HCT116 (cell line): Measurements from ENCODE around the gene MTRF1L. TPM values are rescaled to one million over a fixed set of nuclear protein-coding genes. Genes with fewer than 3 reads are reported as not detected.

ENCODE experiments used
- ATAC-seq: fragments of 200-7000 bp; cut with Tn5 transposase; 2 replicates; pipeline ENCODE4 v1.9.1; 2020; ENCODE audit warnings: mild to moderate bottlenecking, moderate library complexity
- BruUV-seq: library from RNA; stranded (reverse); fragments of 400-500 nt; replicated peaks from 2 replicates; lab custom pipeline; 2021; lab: Mats Ljungman, UMichigan
- CTCF ChIA-PET: fragments of 300-600 bp; sonication (Branson Sonifier 250); formaldehyde crosslinking; loops from one replicate; lab custom pipeline; 2021; ENCODE audit warnings: antibody characterized with exemption; lab: Charles Lee
- POLR2A ChIA-PET: fragments of 300-600, 350-600 bp; sonication (Branson Sonifier 250); formaldehyde crosslinking; loops from one replicate; lab custom pipeline; 2021; ENCODE audit warnings: antibody characterized with exemption; lab: Charles Lee
- RAD21 ChIA-PET, 2 experiments: fragments of 300-600 bp; sonication (Branson Sonifier 250); formaldehyde crosslinking; loops; one replicate each; lab custom pipeline; 2023; ENCODE audit warnings: low total read pairs in 2 of 2; ENCODE audit not compliant: uncharacterized antibody in 2 of 2, unreplicated experiment in 2 of 2, low non-redundant PET in 1 of 2; lab: Charles Lee
- DNase-seq: peaks from one replicate; pipeline ENCODE4 v3.0.0-alpha.2; 2010; ENCODE audit warnings: low read depth, low spot score
- H2AFZ ChIP-seq: fragments of 200-600 bp; shearing (Covaris generic), sonication (generic); 2 replicates; pipeline ENCODE4 v1.6.1; 2017; ENCODE audit warnings: low read depth, mixed run types, mixed read lengths, antibody characterized with exemption, low read length; ENCODE audit not compliant: poor library complexity, severe bottlenecking
- H3K27ac ChIP-seq: 2 replicates; pipeline ENCODE4 v1.5.1; 2012; ENCODE audit warnings: low read depth, low read length
- H3K27me3 ChIP-seq: fragments of 200-600 bp; sonication (generic); 2 replicates; pipeline ENCODE4 v1.6.1; 2016; ENCODE audit warnings: mixed run types, low read length, mixed read lengths; ENCODE audit not compliant: insufficient read depth
- H3K36me3 ChIP-seq, 2 experiments: fragments of 200-500 bp in 1 of 2; fragments of 200-600 bp in 1 of 2; sonication (Bioruptor generic) in 1 of 2; sonication (generic) in 1 of 2; 2 replicates each; pipeline versions ENCODE4 v1.5.1 to v1.6.1; 2014 to 2016; ENCODE audit warnings: low read length in 2 of 2, inconsistent platforms in 1 of 2, mixed read lengths in 1 of 2, mixed run types in 1 of 2; ENCODE audit not compliant: insufficient read depth in 2 of 2, control insufficient read depth in 1 of 2
- H3K4me1 ChIP-seq, 2 experiments: fragments of 200-600 bp in 1 of 2; sonication (generic) in 1 of 2; 2 replicates each; pipeline versions ENCODE4 v1.5.1 to v1.6.1; 2012 to 2017; ENCODE audit warnings: low read length in 2 of 2, inconsistent platforms in 1 of 2, mild to moderate bottlenecking in 1 of 2, mixed read lengths in 1 of 2, mixed run types in 1 of 2, moderate library complexity in 1 of 2; ENCODE audit not compliant: insufficient read depth in 2 of 2, control insufficient read depth in 1 of 2
- H3K4me2 ChIP-seq: fragments of 200-600 bp; sonication (generic); 2 replicates; pipeline ENCODE4 v1.6.1; 2017; ENCODE audit warnings: mixed run types, low read length, mixed read lengths
- H3K4me3 ChIP-seq, 2 experiments: fragments of 200-600 bp in 1 of 2; sonication (generic) in 1 of 2; replicated peaks in 1 of 2; 2 replicates each; pipeline ENCODE4 v1.5.1; 2011 to 2016; ENCODE audit warnings: low read length in 2 of 2, control low read depth in 1 of 2, low read depth in 1 of 2, mild to moderate bottlenecking in 1 of 2, mixed read lengths in 1 of 2, mixed run types in 1 of 2
- H3K79me2 ChIP-seq: fragments of 200-600 bp; sonication (generic); 2 replicates; pipeline ENCODE4 v1.6.1; 2017; ENCODE audit warnings: mild to moderate bottlenecking, mixed run types, low read length, moderate library complexity, mixed read lengths; ENCODE audit not compliant: insufficient read depth
- H3K9ac ChIP-seq: fragments of 200-600 bp; sonication (generic); 2 replicates; pipeline ENCODE4 v1.6.1; 2016; ENCODE audit warnings: low read length, mixed read lengths
- H3K9me2 ChIP-seq: fragments of 200-600 bp; sonication (generic), shearing (Covaris generic); 2 replicates; pipeline ENCODE4 v1.6.1; 2017; ENCODE audit warnings: mixed run types, mild to moderate bottlenecking, moderate library complexity; ENCODE audit not compliant: insufficient read depth
- H3K9me3 ChIP-seq, 2 experiments: fragments of 200-500 bp in 1 of 2; fragments of 200-600 bp in 1 of 2; sonication (Bioruptor generic) in 1 of 2; sonication (generic) in 1 of 2; 2 replicates each; pipeline ENCODE4 v1.6.1; 2014 to 2017; ENCODE audit warnings: low read length in 2 of 2, mixed read lengths in 2 of 2, inconsistent platforms in 1 of 2, low read depth in 1 of 2, mild to moderate bottlenecking in 1 of 2, mixed run types in 1 of 2, moderate library complexity in 1 of 2; ENCODE audit not compliant: control insufficient read depth in 1 of 2, insufficient read depth in 1 of 2
- H4K20me1 ChIP-seq: fragments of 200-600 bp; sonication (generic), shearing (Covaris generic); 2 replicates; pipeline ENCODE4 v1.6.1; 2017; ENCODE audit warnings: mixed run types, mild to moderate bottlenecking, moderate library complexity; ENCODE audit not compliant: insufficient read depth
- CEBPB ChIP-seq: IDR thresholded peaks from 2 replicates; pipeline ENCODE4 v1.6.1; 2012; ENCODE audit warnings: low read depth
- ELF1 ChIP-seq: IDR thresholded peaks from 2 replicates; pipeline ENCODE4 v1.6.1; 2012; ENCODE audit warnings: low read depth, borderline replicate concordance
- EZH2 ChIP-seq: fragments of 200-600 bp; sonication (generic); IDR thresholded peaks from 2 replicates; pipeline ENCODE4 v1.6.1; 2017; ENCODE audit warnings: antibody characterized with exemption, mixed run types
- FOSL1 ChIP-seq: IDR thresholded peaks from 2 replicates; pipeline ENCODE4 v1.6.1; 2012; ENCODE audit warnings: low read depth
- JUND ChIP-seq: IDR thresholded peaks from 2 replicates; pipeline ENCODE4 v1.6.1; 2012
- RAD21 ChIP-seq: IDR thresholded peaks from 2 replicates; pipeline ENCODE4 v1.6.1; 2012; ENCODE audit warnings: low read depth, mild to moderate bottlenecking
- SP1 ChIP-seq: IDR thresholded peaks from 2 replicates; pipeline ENCODE4 v1.6.1; 2012; ENCODE audit warnings: low read depth
- TCF7L2 ChIP-seq: IDR thresholded peaks from 2 replicates; pipeline ENCODE4 v1.7.0; 2011; ENCODE audit warnings: borderline replicate concordance, inconsistent platforms; ENCODE audit not compliant: insufficient read depth, insufficient read length; ENCODE audit errors: extremely low read depth
- YY1 ChIP-seq: IDR thresholded peaks from 2 replicates; pipeline ENCODE4 v1.6.1; 2011; ENCODE audit warnings: low read length, low read depth, moderate library complexity, mild to moderate bottlenecking; ENCODE audit not compliant: insufficient replicate concordance; ENCODE audit errors: extremely low read depth
- ZFX ChIP-seq: fragments of 450-650 bp; IDR thresholded peaks from 2 replicates; pipeline ENCODE4 v1.6.1; 2017
- ZNF274 ChIP-seq: fragments of 200-500 bp; sonication (Bioruptor generic); IDR thresholded peaks from 2 replicates; pipeline ENCODE4 v1.6.1; 2014; ENCODE audit warnings: mild to moderate bottlenecking, low read depth, low read length, inconsistent platforms
- intact Hi-C: fragments of 100-400 bp; cut with micrococcal nuclease; formaldehyde crosslinking; loops from 2 replicates; pipeline ENCODE4 v1.10.0; 2022
- total RNA-seq: library from RNA; stranded (reverse); gene quantifications from one replicate; pipeline ENCODE4 v1.2.1, GENCODE V29; 2021; ENCODE audit not compliant: unreplicated experiment
- TF ChIP-seq, protein P1 (sequence below): IDR thresholded peaks from 2 replicates; pipeline ENCODE4 v1.6.1; 2012
- TF ChIP-seq, protein P2 (sequence below): IDR thresholded peaks from 2 replicates; pipeline ENCODE4 v1.6.1; 2011; ENCODE audit warnings: mild to moderate bottlenecking, low read length, moderate library complexity; ENCODE audit not compliant: insufficient replicate concordance; ENCODE audit errors: extremely low read depth

Gene MTRF1L
- total RNA-seq, 1 experiment from 2014 or later: 26.2 TPM

DNA sequence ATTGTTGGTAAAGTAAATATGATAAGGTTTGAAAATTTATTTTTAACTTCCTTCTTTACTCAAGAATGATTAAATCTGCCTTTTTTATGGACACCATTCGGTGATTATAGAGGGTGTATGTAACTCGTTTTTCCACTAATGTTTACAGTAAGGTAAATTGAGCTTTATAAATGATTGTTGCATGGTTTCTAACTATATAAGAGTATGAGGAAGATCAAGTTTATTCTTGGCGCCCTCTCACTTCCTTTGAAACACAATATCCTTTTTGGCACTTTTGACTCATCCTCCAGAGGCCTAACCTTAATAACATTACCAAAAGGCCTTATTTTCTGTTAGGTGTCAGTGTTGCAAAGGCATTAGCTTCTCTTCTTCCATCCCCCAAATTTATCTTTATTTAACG is 41.8 kb upstream of the MTRF1L start:
- DNase-seq: no peak
- Histone ChIP-seq H3K27me3 (no peaks in the 10 kb centered on the region), H2AFZ (no peak overlapping the region), H3K9me3 (no peaks in the 10 kb centered on the region), H3K4me3 (no peak overlapping the region), H3K4me1 (no peaks in the 10 kb centered on the region), H3K79me2 (no peaks in the 10 kb centered on the region), H3K4me2 (no peak overlapping the region), H4K20me1 (no peaks in the 10 kb centered on the region), H3K9me2 (no peaks in the 10 kb centered on the region), H3K36me3 (no peaks in the 10 kb centered on the region), H3K9ac (no peak overlapping the region), H3K27ac (no peak overlapping the region)
- ATAC-seq: no peak
- ChIA-PET RAD21 (no interaction called here), POLR2A (no interaction called here), CTCF (no interaction called here)
- intact Hi-C loops: no loop called here
- TF ChIP-seq YY1: no peak
- TF ChIP-seq, protein P1, sequence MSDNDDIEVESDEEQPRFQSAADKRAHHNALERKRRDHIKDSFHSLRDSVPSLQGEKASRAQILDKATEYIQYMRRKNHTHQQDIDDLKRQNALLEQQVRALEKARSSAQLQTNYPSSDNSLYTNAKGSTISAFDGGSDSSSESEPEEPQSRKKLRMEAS: no peak
- TF ChIP-seq CEBPB: no peak
- TF ChIP-seq TCF7L2: no peak
- TF ChIP-seq JUND: no peak
- TF ChIP-seq FOSL1: no peak
- TF ChIP-seq ELF1: no peak
- TF ChIP-seq ZNF274: no peak
- no peak for TF ChIP-seq EZH2
- TF ChIP-seq, protein P2, sequence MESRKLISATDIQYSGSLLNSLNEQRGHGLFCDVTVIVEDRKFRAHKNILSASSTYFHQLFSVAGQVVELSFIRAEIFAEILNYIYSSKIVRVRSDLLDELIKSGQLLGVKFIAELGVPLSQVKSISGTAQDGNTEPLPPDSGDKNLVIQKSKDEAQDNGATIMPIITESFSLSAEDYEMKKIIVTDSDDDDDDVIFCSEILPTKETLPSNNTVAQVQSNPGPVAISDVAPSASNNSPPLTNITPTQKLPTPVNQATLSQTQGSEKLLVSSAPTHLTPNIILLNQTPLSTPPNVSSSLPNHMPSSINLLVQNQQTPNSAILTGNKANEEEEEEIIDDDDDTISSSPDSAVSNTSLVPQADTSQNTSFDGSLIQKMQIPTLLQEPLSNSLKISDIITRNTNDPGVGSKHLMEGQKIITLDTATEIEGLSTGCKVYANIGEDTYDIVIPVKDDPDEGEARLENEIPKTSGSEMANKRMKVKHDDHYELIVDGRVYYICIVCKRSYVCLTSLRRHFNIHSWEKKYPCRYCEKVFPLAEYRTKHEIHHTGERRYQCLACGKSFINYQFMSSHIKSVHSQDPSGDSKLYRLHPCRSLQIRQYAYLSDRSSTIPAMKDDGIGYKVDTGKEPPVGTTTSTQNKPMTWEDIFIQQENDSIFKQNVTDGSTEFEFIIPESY: no peak
- no peak for TF ChIP-seq ZFX
- TF ChIP-seq RAD21: no peak
- no peak for TF ChIP-seq SP1
- no TSS peak for BruUV-seq
